GM23338 (cell line): ENCODE results near the gene PRMT3. TPM values are rescaled to one million over a fixed set of nuclear protein-coding genes. Genes with fewer than 3 reads are reported as not detected.

ENCODE experiments used
- CREB1 ChIP-seq: fragments of 250-450 bp; sonication (Bioruptor Pico); IDR thresholded peaks from 2 replicates; pipeline ENCODE4 v1.5.0; 2020; ENCODE audit warnings: low read depth, mild to moderate bottlenecking, moderate library complexity
- EZH2 ChIP-seq: fragments of 200-600 bp; sonication (generic); IDR thresholded peaks from one replicate; pipeline ENCODE4 v1.8.0; 2017; ENCODE audit warnings: antibody characterized with exemption, mild to moderate bottlenecking, low read depth; ENCODE audit not compliant: unreplicated experiment
- NANOG ChIP-seq: IDR thresholded peaks from 2 replicates; pipeline ENCODE4 v1.6.1; 2016; ENCODE audit warnings: antibody characterized with exemption, borderline replicate concordance
- POLR2AphosphoS5 ChIP-seq: IDR thresholded peaks from 2 replicates; pipeline ENCODE4 v1.6.1; 2016; ENCODE audit warnings: antibody characterized with exemption, low read depth
- STAT1 ChIP-seq: IDR thresholded peaks from one replicate; pipeline ENCODE4 v1.6.1; 2016; ENCODE audit warnings: antibody characterized with exemption; ENCODE audit not compliant: unreplicated experiment
- ZNF114 ChIP-seq: fragments of 250-450 bp; sonication (Bioruptor Pico); IDR thresholded peaks from 2 replicates; pipeline ENCODE4 v1.5.0; 2020; ENCODE audit warnings: mild to moderate bottlenecking, moderate library complexity
- polyA plus RNA-seq: library from polyadenylated mRNA; unstranded; fragments of >200 nt; fragmentation: Nextera tagmentation; extraction: Ambion mirVana; gene quantifications from 2 replicates; pipeline ENCODE4 v1.2.1, GENCODE V29; 2016
- total RNA-seq: library from RNA; depleted of rRNA; stranded (reverse); fragments of >200 nt; shearing (Covaris generic); gene quantifications from 2 replicates; pipeline ENCODE4 v1.2.3, GENCODE V29; 2014
- TF ChIP-seq, protein P1 (sequence below): fragments of 250-450 bp; sonication (Bioruptor Pico); IDR thresholded peaks from 2 replicates; pipeline ENCODE4 v1.5.0; 2020; ENCODE audit warnings: mild to moderate bottlenecking, moderate library complexity
- TF ChIP-seq, protein P2 (sequence below), 2 experiments: fragments of 200-600 bp in 1 of 2; sonication (generic) in 1 of 2; conservative IDR thresholded peaks; 2 replicates each; pipeline versions ENCODE4 v1.5.1 to v1.6.1; 2016 to 2017; ENCODE audit warnings: antibody characterized with exemption in 2 of 2, low read depth in 2 of 2, mild to moderate bottlenecking in 2 of 2, moderate library complexity in 1 of 2
- TF ChIP-seq, protein P3 (sequence below): IDR thresholded peaks from one replicate; pipeline ENCODE4 v1.6.1; 2018; ENCODE audit warnings: antibody characterized with exemption; ENCODE audit not compliant: unreplicated experiment

PRMT3 gene
- total and polyA plus RNA-seq, 2 experiments from 2014 or later: 19.0 to 35.0 TPM

DNA sequence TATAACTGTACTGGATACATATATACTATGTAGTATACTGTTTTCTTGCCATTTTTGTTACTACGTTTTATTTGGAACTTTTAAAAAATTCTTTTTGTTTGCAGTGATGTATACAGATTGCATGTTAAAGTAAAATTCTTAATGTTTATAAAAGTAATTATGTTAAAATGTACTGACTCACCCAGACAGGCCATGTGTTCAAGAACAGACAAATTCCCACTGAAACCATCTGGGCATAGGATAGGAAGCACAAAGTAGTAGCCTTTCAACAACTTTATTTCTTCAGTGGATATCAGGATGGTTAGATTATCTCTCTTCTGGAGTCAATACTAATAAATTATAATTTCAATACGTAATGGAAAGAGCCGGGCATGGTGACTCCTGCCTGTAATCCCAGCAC is 19.8 kb downstream of the PRMT3 start (continued):
- TF ChIP-seq, protein P1, sequence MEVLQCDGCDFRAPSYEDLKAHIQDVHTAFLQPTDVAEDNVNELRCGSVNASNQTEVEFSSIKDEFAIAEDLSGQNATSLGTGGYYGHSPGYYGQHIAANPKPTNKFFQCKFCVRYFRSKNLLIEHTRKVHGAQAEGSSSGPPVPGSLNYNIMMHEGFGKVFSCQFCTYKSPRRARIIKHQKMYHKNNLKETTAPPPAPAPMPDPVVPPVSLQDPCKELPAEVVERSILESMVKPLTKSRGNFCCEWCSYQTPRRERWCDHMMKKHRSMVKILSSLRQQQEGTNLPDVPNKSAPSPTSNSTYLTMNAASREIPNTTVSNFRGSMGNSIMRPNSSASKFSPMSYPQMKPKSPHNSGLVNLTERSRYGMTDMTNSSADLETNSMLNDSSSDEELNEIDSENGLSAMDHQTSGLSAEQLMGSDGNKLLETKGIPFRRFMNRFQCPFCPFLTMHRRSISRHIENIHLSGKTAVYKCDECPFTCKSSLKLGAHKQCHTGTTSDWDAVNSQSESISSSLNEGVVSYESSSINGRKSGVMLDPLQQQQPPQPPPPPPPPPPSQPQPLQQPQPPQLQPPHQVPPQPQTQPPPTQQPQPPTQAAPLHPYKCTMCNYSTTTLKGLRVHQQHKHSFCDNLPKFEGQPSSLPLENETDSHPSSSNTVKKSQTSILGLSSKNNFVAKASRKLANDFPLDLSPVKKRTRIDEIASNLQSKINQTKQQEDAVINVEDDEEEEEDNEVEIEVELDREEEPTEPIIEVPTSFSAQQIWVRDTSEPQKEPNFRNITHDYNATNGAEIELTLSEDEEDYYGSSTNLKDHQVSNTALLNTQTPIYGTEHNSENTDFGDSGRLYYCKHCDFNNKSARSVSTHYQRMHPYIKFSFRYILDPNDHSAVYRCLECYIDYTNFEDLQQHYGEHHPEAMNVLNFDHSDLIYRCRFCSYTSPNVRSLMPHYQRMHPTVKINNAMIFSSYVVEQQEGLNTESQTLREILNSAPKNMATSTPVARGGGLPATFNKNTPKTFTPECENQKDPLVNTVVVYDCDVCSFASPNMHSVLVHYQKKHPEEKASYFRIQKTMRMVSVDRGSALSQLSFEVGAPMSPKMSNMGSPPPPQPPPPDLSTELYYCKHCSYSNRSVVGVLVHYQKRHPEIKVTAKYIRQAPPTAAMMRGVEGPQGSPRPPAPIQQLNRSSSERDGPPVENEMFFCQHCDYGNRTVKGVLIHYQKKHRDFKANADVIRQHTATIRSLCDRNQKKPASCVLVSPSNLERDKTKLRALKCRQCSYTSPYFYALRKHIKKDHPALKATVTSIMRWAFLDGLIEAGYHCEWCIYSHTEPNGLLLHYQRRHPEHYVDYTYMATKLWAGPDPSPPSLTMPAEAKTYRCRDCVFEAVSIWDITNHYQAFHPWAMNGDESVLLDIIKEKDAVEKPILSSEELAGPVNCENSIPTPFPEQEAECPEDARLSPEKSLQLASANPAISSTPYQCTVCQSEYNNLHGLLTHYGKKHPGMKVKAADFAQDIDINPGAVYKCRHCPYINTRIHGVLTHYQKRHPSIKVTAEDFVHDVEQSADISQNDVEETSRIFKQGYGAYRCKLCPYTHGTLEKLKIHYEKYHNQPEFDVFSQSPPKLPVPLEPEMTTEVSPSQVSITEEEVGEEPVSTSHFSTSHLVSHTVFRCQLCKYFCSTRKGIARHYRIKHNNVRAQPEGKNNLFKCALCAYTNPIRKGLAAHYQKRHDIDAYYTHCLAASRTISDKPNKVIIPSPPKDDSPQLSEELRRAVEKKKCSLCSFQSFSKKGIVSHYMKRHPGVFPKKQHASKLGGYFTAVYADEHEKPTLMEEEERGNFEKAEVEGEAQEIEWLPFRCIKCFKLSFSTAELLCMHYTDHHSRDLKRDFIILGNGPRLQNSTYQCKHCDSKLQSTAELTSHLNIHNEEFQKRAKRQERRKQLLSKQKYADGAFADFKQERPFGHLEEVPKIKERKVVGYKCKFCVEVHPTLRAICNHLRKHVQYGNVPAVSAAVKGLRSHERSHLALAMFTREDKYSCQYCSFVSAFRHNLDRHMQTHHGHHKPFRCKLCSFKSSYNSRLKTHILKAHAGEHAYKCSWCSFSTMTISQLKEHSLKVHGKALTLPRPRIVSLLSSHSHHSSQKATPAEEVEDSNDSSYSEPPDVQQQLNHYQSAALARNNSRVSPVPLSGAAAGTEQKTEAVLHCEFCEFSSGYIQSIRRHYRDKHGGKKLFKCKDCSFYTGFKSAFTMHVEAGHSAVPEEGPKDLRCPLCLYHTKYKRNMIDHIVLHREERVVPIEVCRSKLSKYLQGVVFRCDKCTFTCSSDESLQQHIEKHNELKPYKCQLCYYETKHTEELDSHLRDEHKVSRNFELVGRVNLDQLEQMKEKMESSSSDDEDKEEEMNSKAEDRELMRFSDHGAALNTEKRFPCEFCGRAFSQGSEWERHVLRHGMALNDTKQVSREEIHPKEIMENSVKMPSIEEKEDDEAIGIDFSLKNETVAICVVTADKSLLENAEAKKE: no peak
- TF ChIP-seq ZNF114 (CRISPR knock-in tag) (no peak), POLR2AphosphoS5 (no peak), STAT1 (no peak), NANOG (no peak), CREB1 (no peak), EZH2 (no peak)
- TF ChIP-seq, protein P2, sequence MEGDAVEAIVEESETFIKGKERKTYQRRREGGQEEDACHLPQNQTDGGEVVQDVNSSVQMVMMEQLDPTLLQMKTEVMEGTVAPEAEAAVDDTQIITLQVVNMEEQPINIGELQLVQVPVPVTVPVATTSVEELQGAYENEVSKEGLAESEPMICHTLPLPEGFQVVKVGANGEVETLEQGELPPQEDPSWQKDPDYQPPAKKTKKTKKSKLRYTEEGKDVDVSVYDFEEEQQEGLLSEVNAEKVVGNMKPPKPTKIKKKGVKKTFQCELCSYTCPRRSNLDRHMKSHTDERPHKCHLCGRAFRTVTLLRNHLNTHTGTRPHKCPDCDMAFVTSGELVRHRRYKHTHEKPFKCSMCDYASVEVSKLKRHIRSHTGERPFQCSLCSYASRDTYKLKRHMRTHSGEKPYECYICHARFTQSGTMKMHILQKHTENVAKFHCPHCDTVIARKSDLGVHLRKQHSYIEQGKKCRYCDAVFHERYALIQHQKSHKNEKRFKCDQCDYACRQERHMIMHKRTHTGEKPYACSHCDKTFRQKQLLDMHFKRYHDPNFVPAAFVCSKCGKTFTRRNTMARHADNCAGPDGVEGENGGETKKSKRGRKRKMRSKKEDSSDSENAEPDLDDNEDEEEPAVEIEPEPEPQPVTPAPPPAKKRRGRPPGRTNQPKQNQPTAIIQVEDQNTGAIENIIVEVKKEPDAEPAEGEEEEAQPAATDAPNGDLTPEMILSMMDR (conservative IDR thresholded peaks at IDR 0.05; ENCODE audit: low read depth in 2 of 2): no peak
- TF ChIP-seq, protein P3, sequence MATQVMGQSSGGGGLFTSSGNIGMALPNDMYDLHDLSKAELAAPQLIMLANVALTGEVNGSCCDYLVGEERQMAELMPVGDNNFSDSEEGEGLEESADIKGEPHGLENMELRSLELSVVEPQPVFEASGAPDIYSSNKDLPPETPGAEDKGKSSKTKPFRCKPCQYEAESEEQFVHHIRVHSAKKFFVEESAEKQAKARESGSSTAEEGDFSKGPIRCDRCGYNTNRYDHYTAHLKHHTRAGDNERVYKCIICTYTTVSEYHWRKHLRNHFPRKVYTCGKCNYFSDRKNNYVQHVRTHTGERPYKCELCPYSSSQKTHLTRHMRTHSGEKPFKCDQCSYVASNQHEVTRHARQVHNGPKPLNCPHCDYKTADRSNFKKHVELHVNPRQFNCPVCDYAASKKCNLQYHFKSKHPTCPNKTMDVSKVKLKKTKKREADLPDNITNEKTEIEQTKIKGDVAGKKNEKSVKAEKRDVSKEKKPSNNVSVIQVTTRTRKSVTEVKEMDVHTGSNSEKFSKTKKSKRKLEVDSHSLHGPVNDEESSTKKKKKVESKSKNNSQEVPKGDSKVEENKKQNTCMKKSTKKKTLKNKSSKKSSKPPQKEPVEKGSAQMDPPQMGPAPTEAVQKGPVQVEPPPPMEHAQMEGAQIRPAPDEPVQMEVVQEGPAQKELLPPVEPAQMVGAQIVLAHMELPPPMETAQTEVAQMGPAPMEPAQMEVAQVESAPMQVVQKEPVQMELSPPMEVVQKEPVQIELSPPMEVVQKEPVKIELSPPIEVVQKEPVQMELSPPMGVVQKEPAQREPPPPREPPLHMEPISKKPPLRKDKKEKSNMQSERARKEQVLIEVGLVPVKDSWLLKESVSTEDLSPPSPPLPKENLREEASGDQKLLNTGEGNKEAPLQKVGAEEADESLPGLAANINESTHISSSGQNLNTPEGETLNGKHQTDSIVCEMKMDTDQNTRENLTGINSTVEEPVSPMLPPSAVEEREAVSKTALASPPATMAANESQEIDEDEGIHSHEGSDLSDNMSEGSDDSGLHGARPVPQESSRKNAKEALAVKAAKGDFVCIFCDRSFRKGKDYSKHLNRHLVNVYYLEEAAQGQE: no peak
